HG02981 (cell line): ENCODE measurements around the gene CELF4.
"Not testable (repeated sequence)": the region's sequence is repeated elsewhere in the genome, so short reads cannot be mapped to it uniquely, and the experiment has no call there.

Source experiments
- ATAC-seq: cut with Tn5 transposase; IDR thresholded peaks from one replicate; pipeline ENCODE4 v1.9.1; 2021; ENCODE audit warnings: mild to moderate bottlenecking, moderate library complexity; ENCODE audit not compliant: unreplicated experiment

Gene CELF4

DNA sequence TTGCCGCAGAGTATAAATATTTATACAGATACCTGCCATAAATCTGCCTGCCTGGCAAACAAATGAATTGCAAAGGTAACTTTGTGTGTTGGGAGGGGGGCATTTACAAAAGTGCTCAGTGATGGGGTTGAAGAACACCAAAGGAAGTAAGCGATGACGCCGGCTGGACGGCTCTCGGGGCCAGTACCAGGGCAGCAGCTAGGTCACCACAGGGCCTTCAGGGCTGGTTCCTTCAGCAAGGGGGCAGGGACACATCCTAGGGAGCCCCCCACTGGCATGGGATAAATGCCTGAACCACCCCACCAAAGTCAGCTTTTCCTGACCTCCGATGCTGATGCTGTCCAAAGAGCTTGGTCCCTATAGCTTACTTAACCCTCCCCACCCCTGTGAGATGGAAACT, 190.4 kb downstream of the CELF4 start:
- no peak for ATAC-seq

GRCh38 chr18:37368110-37368954, 197.3 kb downstream of the CELF4 start:
- no peak for ATAC-seq

- no peak for ATAC-seq
Observed at GRCh38 chr18:37364237-37364636, 201.4 kb downstream of the CELF4 start.

- no peak for ATAC-seq
Observed at GRCh38 chr18:37362158-37362890, 203.3 kb downstream of the CELF4 start.

- no peak for ATAC-seq
Observed at GRCh38 chr18:37361335-37362157, 204.1 kb downstream of the CELF4 start.

GRCh38 chr18:37358061-37358460, 207.5 kb downstream of the CELF4 start:
- not testable (repeated sequence) for ATAC-seq

DNA sequence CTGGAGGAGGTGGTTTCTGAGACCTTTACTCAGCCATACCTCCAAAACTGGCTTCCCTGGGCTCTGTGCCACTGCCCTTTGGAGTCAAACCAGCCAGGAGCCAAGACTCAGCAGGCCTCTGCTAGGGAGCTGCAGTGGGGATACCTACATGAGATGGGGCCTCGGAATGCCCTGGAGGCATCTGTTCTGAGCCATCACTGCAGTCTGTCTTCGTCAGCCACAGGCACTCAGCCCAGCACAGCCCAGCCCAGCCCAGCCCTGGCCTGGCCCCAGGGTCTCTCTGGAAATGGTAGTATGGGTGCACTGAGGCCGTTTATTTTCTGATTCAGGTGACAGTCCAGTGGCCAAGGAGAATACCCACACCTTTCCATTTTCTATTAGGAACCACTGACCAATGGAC, 209.8 kb downstream of the CELF4 start:
- no peak for ATAC-seq

DNA sequence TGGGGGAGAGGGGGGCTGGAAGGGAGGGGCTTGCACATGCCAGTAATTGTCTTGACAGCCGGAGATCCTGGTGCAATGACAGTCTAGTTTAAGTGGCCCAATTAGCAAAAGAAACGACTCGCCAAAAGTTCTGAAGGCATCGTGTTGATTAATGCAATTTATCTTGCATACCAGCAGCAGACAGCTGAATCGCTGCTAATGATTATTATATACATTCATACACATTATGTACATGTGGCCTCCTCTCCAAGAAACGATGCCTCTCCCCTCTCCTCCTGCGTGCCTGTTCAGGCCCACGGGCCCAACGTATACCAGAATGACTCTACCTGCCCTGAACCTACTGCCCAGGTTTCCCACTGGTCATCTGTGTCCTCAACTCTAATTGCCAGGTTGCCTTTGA, 214.5 kb downstream of the CELF4 start:
- ATAC-seq: no peak

DNA sequence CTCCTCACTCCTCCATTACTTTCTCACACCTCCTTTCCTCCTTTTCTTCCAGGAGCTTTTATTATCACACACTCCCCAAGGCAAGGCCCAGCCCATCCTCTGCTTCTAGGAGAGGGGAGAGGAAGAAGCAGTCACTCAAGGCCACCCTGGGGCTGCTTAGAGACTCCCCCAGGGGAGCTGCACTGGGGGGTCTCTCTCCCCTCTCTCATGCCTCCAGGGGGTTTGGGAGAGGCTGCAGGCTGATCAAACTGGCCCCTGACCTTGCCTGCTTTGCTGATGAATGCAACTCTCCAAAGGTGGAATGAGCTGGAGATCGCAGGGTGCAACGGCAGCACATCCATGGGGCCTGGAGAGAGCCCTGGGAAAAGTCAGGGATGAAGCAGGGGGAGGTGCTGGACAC, 216.9 kb downstream of the CELF4 start:
- no peak for ATAC-seq

DNA sequence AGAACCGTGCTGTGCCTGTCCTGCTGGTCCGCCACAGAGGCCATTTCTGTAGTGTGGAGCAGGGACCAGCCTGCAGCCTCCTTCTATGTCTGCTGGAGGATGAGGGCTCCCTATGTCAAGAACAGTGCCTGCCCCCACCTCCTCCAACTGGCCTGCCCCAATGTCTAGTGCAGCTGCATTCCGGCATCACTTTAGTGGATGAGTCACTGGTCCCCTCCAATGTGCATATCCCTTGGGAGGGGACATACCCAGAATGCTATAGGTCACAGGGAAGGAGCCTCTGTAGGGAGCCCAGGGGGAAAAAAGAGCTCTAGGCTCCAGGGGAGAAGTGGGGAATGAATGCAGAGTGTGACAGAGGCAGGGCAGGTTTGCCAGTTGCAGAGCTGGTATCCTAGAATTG, 219.6 kb downstream of the CELF4 start:
- no peak for ATAC-seq

DNA sequence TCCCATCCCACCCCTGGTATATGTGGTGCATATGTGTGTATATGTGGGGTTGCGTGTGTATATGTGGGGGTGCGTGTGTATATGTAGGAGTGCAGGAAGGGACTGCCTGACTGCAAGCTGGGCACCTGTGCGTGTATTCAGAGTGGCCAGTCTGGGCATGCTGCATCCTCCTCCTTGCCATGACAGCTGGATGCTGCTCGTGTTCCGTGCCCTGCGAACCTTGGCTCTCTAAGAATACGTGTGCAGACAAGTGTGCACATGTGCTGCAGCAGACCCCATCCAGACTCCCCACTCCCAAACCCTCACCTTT, 222.1 kb downstream of the CELF4 start:
- ATAC-seq: no peak

GRCh38 chr18:37341473-37342086, 224.0 kb downstream of the CELF4 start:
- no peak for ATAC-seq

DNA sequence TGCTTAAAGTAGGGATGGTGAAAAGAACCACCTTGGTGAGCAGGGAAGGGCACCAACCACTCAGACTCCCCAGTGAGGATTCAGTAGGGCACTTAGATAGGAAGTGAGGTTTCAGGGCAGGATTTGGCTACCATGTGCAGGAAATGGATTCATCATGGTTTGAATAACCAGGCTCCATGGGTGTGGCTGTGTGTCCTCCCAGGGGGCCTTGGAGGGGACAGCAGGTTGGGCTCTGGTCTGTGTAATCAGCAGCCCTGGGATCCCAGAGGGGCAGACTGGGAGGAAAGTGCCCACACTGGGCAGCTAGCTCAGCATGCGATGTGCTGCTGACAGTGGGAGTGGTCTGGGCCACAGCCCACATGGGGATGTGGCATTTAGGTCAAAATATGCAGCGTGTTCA, 224.6 kb downstream of the CELF4 start:
- ATAC-seq: no peak

- no peak for ATAC-seq
Observed at GRCh38 chr18:37339701-37340215, 225.8 kb downstream of the CELF4 start.

DNA sequence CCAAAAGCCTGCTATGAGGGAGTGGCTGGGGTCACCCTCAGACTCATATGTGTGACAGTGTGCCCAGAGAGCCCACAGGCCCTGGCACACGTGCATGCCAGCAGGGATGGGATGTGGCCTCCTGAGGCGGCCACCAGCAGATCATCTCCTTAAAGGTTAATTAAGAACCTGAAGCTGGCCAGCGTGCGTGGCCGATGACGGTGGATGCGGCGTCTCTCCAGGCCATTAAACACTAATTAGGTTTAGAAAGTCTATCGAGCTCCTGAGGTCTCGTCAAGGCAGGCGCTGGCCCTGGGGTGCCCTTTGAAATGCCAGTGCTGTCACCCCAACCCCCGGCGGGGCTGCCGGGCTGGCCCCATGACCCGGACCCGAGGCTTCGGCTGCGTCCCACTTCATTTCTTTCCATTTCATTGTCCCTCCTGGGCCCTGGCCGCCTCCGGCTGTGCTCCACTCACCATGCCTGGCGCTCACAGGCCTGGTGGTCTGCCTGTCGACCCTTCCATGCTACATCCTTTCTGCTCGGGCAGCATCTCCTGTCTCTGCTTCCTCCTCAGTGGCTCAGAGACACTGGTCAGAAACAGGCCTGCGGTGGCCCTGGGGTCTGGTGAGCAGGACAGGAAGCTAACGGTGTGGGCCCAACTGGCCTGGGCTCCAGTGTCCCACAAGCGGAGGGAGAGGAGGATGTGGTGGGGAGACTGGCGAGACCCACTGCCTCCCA, 228.9 kb downstream of the CELF4 start:
- no peak for ATAC-seq

DNA sequence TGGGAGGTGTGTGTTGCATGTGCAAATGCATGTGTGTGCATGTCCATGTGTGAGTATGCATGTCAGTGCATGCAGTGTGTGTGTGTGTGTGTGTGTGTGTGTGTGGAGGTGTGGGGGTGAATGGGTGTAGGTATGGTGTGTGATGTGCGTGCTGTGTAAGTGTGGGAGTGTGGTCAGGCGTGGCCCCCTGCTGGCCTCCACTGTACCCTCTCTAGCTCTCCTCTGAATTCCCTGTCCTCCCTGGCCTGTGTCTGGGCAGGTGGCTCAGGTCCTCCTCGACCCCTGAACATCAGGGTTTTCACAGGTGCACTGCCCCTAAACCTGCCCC, 230.2 kb downstream of the CELF4 start:
- ATAC-seq: no peak

- ATAC-seq: no peak
Observed at GRCh38 chr18:37334631-37335408, 230.8 kb downstream of the CELF4 start.

DNA sequence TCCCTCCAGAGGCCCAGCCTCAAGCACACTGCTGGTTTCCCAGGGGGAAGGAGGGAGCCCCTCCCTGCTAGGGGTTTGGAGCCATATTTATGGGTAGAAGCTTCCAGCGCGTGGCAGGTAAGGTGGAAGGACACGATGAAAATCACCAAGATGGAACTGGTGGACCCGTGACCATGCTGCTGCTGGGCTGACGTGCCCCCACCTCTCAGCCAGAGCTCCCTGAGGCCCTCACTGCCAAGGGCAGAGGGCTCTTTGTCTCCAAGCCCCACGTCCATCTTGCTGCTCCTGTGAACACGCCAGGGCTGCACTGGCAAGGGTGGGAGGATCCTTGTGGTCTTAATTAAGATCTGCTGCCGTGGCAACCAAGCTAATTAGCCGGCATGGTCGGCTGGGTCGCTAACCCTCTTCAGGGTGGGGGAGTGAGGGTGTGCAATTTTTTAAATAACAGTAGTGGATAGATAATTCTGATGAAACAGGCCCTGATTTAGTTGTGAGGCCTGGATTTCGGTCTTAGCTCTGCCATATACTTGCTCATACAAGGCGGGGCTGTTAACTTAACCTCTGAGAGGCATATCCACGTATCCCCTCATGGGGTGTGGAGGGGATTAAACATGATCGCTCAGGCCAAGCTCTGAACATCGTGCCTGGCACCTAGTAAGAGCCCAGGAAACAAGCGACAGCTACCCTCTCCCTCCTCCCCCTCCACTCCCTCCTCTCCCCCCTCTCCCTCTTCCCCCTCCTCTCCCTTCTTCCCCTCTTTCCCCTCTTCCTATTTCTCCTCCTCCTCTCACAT, 232.8 kb downstream of the CELF4 start:
- no peak for ATAC-seq

- no peak for ATAC-seq
Observed at GRCh38 chr18:37332219-37332618, 233.4 kb downstream of the CELF4 start.
